Measurements from ENCODE around the gene NME3.

DNA sequence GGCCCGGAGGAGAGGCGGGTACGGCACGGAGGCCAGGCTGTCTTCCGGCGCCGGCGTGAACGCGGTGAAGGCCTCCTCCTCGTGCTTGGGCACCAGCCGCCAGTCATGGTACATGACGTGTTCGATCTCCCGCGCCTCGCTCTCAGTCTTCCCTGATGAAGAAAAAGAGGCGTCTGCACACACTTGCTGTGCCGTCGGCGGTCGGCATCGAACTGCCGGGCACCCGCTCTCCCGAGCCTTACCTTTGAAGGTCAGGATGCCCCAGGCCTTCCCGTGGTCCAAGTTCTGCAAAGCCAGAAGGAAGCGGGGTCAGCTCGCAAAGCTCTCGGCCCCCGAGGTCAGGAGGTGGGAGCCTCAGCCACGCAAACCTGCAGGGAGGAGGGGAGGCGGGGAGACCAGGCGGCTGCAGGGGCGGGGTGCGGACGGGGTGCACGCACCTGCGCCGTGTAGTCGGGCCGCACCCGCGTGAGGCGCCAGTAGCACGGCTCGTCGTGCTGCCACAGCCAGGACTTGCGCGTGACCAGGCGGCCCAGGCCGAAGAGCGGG, 1.1 kb upstream of the NME3 start, which contains the start of gene EME2:
- TF ChIP-seq, protein P1, sequence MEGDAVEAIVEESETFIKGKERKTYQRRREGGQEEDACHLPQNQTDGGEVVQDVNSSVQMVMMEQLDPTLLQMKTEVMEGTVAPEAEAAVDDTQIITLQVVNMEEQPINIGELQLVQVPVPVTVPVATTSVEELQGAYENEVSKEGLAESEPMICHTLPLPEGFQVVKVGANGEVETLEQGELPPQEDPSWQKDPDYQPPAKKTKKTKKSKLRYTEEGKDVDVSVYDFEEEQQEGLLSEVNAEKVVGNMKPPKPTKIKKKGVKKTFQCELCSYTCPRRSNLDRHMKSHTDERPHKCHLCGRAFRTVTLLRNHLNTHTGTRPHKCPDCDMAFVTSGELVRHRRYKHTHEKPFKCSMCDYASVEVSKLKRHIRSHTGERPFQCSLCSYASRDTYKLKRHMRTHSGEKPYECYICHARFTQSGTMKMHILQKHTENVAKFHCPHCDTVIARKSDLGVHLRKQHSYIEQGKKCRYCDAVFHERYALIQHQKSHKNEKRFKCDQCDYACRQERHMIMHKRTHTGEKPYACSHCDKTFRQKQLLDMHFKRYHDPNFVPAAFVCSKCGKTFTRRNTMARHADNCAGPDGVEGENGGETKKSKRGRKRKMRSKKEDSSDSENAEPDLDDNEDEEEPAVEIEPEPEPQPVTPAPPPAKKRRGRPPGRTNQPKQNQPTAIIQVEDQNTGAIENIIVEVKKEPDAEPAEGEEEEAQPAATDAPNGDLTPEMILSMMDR (IDR thresholded peaks at IDR 0.05) = no peak
- no peak for TF ChIP-seq POLR2A (IDR thresholded peaks at IDR 0.05)

Data from Peyer's patch (tissue), 4 donors.